Endodermal cell (in vitro differentiated cells): ENCODE results near the gene CD68. TPM values are rescaled to one million over a fixed set of nuclear protein-coding genes. Genes with fewer than 3 reads are reported as not detected.

Experiments
- DNase-seq: peaks from one replicate; pipeline ENCODE4 v3.0.0-alpha.2; 2017
- H3K27ac ChIP-seq: 2 replicates; pipeline ENCODE4 v1.5.1; 2013; ENCODE audit warnings: mild to moderate bottlenecking, low read depth, low read length, moderate library complexity
- H3K27me3 ChIP-seq: 2 replicates; pipeline ENCODE4 v1.6.1; 2013; ENCODE audit warnings: mild to moderate bottlenecking, low read length, moderate library complexity; ENCODE audit not compliant: insufficient read depth, control insufficient read depth, poor library complexity, severe bottlenecking
- H3K36me3 ChIP-seq: 2 replicates; pipeline ENCODE4 v1.7.0; 2013; ENCODE audit warnings: mild to moderate bottlenecking, low read length, moderate library complexity; ENCODE audit not compliant: control insufficient read depth, insufficient read depth
- H3K4me1 ChIP-seq: one replicate; pipeline ENCODE4 v1.7.0; 2013; ENCODE audit warnings: low read length; ENCODE audit not compliant: control insufficient read depth, insufficient read depth
- H3K4me3 ChIP-seq: 2 replicates; pipeline ENCODE4 v1.5.1; 2013; ENCODE audit warnings: mild to moderate bottlenecking, low read length, moderate library complexity
- H3K9ac ChIP-seq: 2 replicates; pipeline ENCODE4 v1.6.1; 2013; ENCODE audit warnings: mild to moderate bottlenecking, low read length, moderate library complexity; ENCODE audit not compliant: poor library complexity, severe bottlenecking; ENCODE audit errors: extremely low read depth
- H3K9me3 ChIP-seq: 2 replicates; pipeline ENCODE4 v1.6.1; 2013; ENCODE audit warnings: mild to moderate bottlenecking, low read length, moderate library complexity; ENCODE audit not compliant: control insufficient read depth
- H3K27ac Mint-ChIP-seq: 2 replicates; pipeline ENCODE4 v1.8.0; 2020; ENCODE audit warnings: mixed read lengths
- H3K27me3 Mint-ChIP-seq: 2 replicates; pipeline ENCODE4 v1.8.0; 2021; ENCODE audit warnings: mild to moderate bottlenecking, mixed read lengths; ENCODE audit not compliant: insufficient read depth
- H3K36me3 Mint-ChIP-seq: 2 replicates; pipeline ENCODE4 v1.8.0; 2020; ENCODE audit warnings: low read depth, mixed read lengths
- H3K4me1 Mint-ChIP-seq: 2 replicates; pipeline ENCODE4 v1.8.0; 2020; ENCODE audit warnings: mixed read lengths
- H3K4me3 Mint-ChIP-seq: 2 replicates; pipeline ENCODE4 v1.8.0; 2020; ENCODE audit warnings: mild to moderate bottlenecking, moderate library complexity, mixed read lengths
- H3K9me3 Mint-ChIP-seq: 2 replicates; pipeline ENCODE4 v1.8.0; 2020; ENCODE audit warnings: mild to moderate bottlenecking, mixed read lengths
- CTCF ChIP-seq: fragments of 200-600 bp; sonication (generic); conservative IDR thresholded peaks from 2 replicates; pipeline ENCODE4 v1.5.0; 2021; ENCODE audit warnings: antibody characterized with exemption, mild to moderate bottlenecking
- WGBS, 2 experiments: methylation state at CpG; one replicate each; pipeline versions ENCODE4 v1.1.5 to v1.1.7; 2013; ENCODE audit warnings: missing lambda C conversion rate in 2 of 2, mixed read lengths in 1 of 2; ENCODE audit not compliant: insufficient coverage in 1 of 2, insufficient read length in 1 of 2; 5-methylcytosine and 5-hydroxymethylcytosine counted together
- total RNA-seq, 2 donors: library from RNA; stranded (reverse); fragmentation: NEBNext Ultra II Directional in 1 of 2; extraction: Animal tissue kit (Norgen Biotek cat#: 25700) in 1 of 2; gene quantifications; 2 replicates in 1 of 2; 3 replicates in 1 of 2; pipeline ENCODE4 v1.2.1, GENCODE V29; 2021

The CD68 gene
- total RNA-seq, 2 donors from 2014 or later, result 0.44 TPM; not detected in 1

- peaks cover 3% of the 10 kb centered on the region for H3K4me1 ChIP-seq
- no peak for TF ChIP-seq CTCF
- peak overlapping the region; percentile 98 for H3K27ac Mint-ChIP-seq
- no peaks in the 10 kb centered on the region for H3K27me3 Mint-ChIP-seq
- H3K4me3 ChIP-seq, result no peak overlapping the region
- H3K9ac ChIP-seq, result no peak overlapping the region
- no peaks in the 10 kb centered on the region for H3K9me3 Mint-ChIP-seq
- H3K27me3 ChIP-seq, result no peaks in the 10 kb centered on the region
- peaks cover 35% of the 10 kb centered on the region for H3K4me1 Mint-ChIP-seq
- H3K9me3 ChIP-seq, result no peaks in the 10 kb centered on the region
- H3K36me3 Mint-ChIP-seq, result peaks cover 9% of the 10 kb centered on the region
- H3K4me3 Mint-ChIP-seq, result peak overlapping the region; percentile 79
- H3K36me3 ChIP-seq, result peaks cover 12% of the 10 kb centered on the region
- H3K27ac ChIP-seq, result no peak overlapping the region
- DNase-seq, result peak; percentile 63
- WGBS, 2 experiments, result 88 to 92% methylated on average over 14 to 18 of the region's 18 CpGs
These were observed 19.9 kb upstream of the CD68 start for GRCh38 chr17:7559320-7560171.

GRCh38 chr17:7560172-7561027 is 19.0 kb upstream of the CD68 start:
- peak; percentile 98 for DNase-seq
- Mint-ChIP-seq H3K4me3 (peak overlapping the region; percentile 79), H3K27ac (peak overlapping the region; percentile 98), H3K36me3 (peaks cover 17% of the 10 kb centered on the region), H3K27me3 (no peaks in the 10 kb centered on the region), H3K4me1 (peaks cover 35% of the 10 kb centered on the region), H3K9me3 (no peaks in the 10 kb centered on the region)
- Histone ChIP-seq H3K4me3 (peak overlapping the region; percentile 99), H3K4me1 (peaks cover 3% of the 10 kb centered on the region), H3K9ac (peak overlapping the region; percentile 21), H3K27me3 (no peaks in the 10 kb centered on the region), H3K27ac (peak overlapping the region; percentile 77), H3K36me3 (peaks cover 20% of the 10 kb centered on the region), H3K9me3 (no peaks in the 10 kb centered on the region)
- peak; percentile 77 for TF ChIP-seq CTCF
- 32 to 42% methylated on average over 15 to 20 of the region's 22 CpGs for WGBS, 2 experiments

GRCh38 chr17:7561028-7561575 is 18.3 kb upstream of the CD68 start:
- peaks cover 33% of the 10 kb centered on the region for H3K4me1 Mint-ChIP-seq
- WGBS, 2 experiments, result 0 to 1% methylated on average over 23 to 32 of the region's 32 CpGs

More at GRCh38 chr17:7561028-7561575, 18.3 kb upstream of the CD68 start:
- Histone ChIP-seq H3K36me3 (peaks cover 27% of the 10 kb centered on the region), H3K4me3 (peak overlapping the region; percentile 99), H3K9me3 (no peaks in the 10 kb centered on the region), H3K4me1 (peaks cover 3% of the 10 kb centered on the region), H3K27me3 (no peaks in the 10 kb centered on the region), H3K27ac (peak overlapping the region; percentile 89), H3K9ac (peak overlapping the region; percentile 75)
- TF ChIP-seq CTCF, result peak; percentile 78
- peaks cover 24% of the 10 kb centered on the region for H3K36me3 Mint-ChIP-seq
- peak; percentile 98 for DNase-seq
- peak overlapping the region; percentile 98 for H3K27ac Mint-ChIP-seq
- no peaks in the 10 kb centered on the region for H3K27me3 Mint-ChIP-seq
- peak overlapping the region; percentile 79 for H3K4me3 Mint-ChIP-seq
- no peaks in the 10 kb centered on the region for H3K9me3 Mint-ChIP-seq
